IMR-90 (cell line): Measurements from ENCODE around the gene MBL2. TPM values are rescaled to one million over a fixed set of nuclear protein-coding genes. Genes with fewer than 3 reads are reported as not detected.

Experiments used
- ATAC-seq: fragments of 200-7000 bp; cut with Tn5 transposase; 2 replicates; pipeline ENCODE4 v1.9.1; 2020; ENCODE audit warnings: low read depth, mild to moderate bottlenecking, moderate library complexity
- BruUV-seq: library from RNA; stranded (reverse); fragments of 400-500 nt; replicated peaks from 2 replicates; lab custom pipeline; 2021; lab: Mats Ljungman, UMichigan
- CTCF ChIA-PET: fragments of 300-600 bp; formaldehyde crosslinking; extraction: SDS; loops from one replicate; lab custom pipeline; 2021; ENCODE audit warnings: antibody characterized with exemption; lab: Yijun Ruan, JAX
- POLR2A ChIA-PET: fragments of 300-600 bp; sonication (Branson Sonifier 250); formaldehyde crosslinking; loops from one replicate; lab custom pipeline; 2022; ENCODE audit warnings: antibody characterized with exemption; ENCODE audit not compliant: unreplicated experiment; lab: Charles Lee
- DNase-seq: peaks from one replicate; pipeline ENCODE4 v3.0.0; 2013
- H2AFZ ChIP-seq: replicated peaks from 2 replicates; pipeline ENCODE3; 2013; ENCODE audit warnings: low read length, mild to moderate bottlenecking; ENCODE audit not compliant: poor library complexity
- H2AK5ac ChIP-seq: 2 replicates; pipeline ENCODE4 v1.6.1; 2013; ENCODE audit warnings: low read depth, low read length, inconsistent platforms
- H2AK9ac ChIP-seq: replicated peaks from 2 replicates; pipeline ENCODE3; 2013; ENCODE audit warnings: mild to moderate bottlenecking, low read depth, low read length, moderate library complexity; ENCODE audit not compliant: poor library complexity
- H2BK120ac ChIP-seq: 2 replicates; pipeline ENCODE4 v1.6.1; 2013; ENCODE audit warnings: low read depth, low read length, inconsistent platforms
- H2BK15ac ChIP-seq: 3 replicates; pipeline ENCODE4 v1.6.1; 2013; ENCODE audit warnings: low read depth, low read length, inconsistent platforms
- H2BK20ac ChIP-seq: 2 replicates; pipeline ENCODE4 v1.6.1; 2013; ENCODE audit warnings: low read depth, mild to moderate bottlenecking, inconsistent platforms, low read length, moderate library complexity
- H2BK5ac ChIP-seq: 2 replicates; pipeline ENCODE4 v1.6.1; 2013; ENCODE audit warnings: mild to moderate bottlenecking, low read depth, low read length, inconsistent platforms; ENCODE audit not compliant: poor library complexity, severe bottlenecking
- H3K14ac ChIP-seq: replicated peaks from 2 replicates; pipeline ENCODE4 v1.6.1; 2013; ENCODE audit warnings: low read depth, low read length, inconsistent platforms
- H3K18ac ChIP-seq: 2 replicates; pipeline ENCODE4 v1.6.1; 2013; ENCODE audit warnings: low read depth, low read length, control low read depth
- H3K23ac ChIP-seq: 2 replicates; pipeline ENCODE4 v1.6.1; 2013; ENCODE audit warnings: low read depth, low read length, inconsistent platforms
- H3K27ac ChIP-seq: 2 replicates; pipeline ENCODE4 v1.5.1; 2013; ENCODE audit warnings: mild to moderate bottlenecking, control low read depth, low read length; ENCODE audit not compliant: insufficient read depth
- H3K27me3 ChIP-seq: 2 replicates; pipeline ENCODE4 v1.6.1; 2013; ENCODE audit warnings: low read length; ENCODE audit not compliant: control insufficient read depth, insufficient read depth
- H3K36me3 ChIP-seq: 2 replicates; pipeline ENCODE4 v1.6.1; 2013; ENCODE audit warnings: low read length, mixed read lengths; ENCODE audit not compliant: control insufficient read depth, insufficient read depth
- H3K4ac ChIP-seq: 2 replicates; pipeline ENCODE4 v1.6.1; 2013; ENCODE audit warnings: low read depth, low read length, inconsistent platforms
- H3K4me1 ChIP-seq: 2 replicates; pipeline ENCODE4 v1.6.1; 2013; ENCODE audit warnings: low read length, mixed read lengths; ENCODE audit not compliant: control insufficient read depth, insufficient read depth
- H3K4me2 ChIP-seq: 2 replicates; pipeline ENCODE4 v1.6.1; 2013; ENCODE audit warnings: low read depth, mild to moderate bottlenecking, control low read depth, low read length, moderate library complexity
- H3K4me3 ChIP-seq: 2 replicates; pipeline ENCODE4 v1.5.1; 2013; ENCODE audit warnings: low read depth, mild to moderate bottlenecking, control low read depth, low read length, moderate library complexity; ENCODE audit not compliant: insufficient read depth
- H3K56ac ChIP-seq: 2 replicates; pipeline ENCODE4 v1.6.1; 2013; ENCODE audit warnings: low read length, inconsistent platforms; ENCODE audit not compliant: insufficient read depth; ENCODE audit errors: extremely low read depth
- H3K79me1 ChIP-seq, 2 experiments: 2 replicates each; pipeline ENCODE4 v1.6.1; 2013; ENCODE audit warnings: low read length in 2 of 2, inconsistent platforms in 1 of 2, low read depth in 1 of 2
- H3K9ac ChIP-seq: 2 replicates; pipeline ENCODE4 v1.6.1; 2013; ENCODE audit warnings: low read depth, low read length, control low read depth
- H3K9me1 ChIP-seq: 2 replicates; pipeline ENCODE4 v1.6.1; 2013; ENCODE audit warnings: low read length, inconsistent platforms; ENCODE audit not compliant: insufficient read depth
- H3K9me3 ChIP-seq: 2 replicates; pipeline ENCODE4 v1.6.1; 2013; ENCODE audit warnings: low read length; ENCODE audit not compliant: control insufficient read depth, insufficient read depth
- H4K20me1 ChIP-seq: 2 replicates; pipeline ENCODE4 v1.6.1; 2013; ENCODE audit warnings: low read length, inconsistent platforms; ENCODE audit not compliant: insufficient read depth
- H4K5ac ChIP-seq: 2 replicates; pipeline ENCODE4 v1.6.1; 2013; ENCODE audit warnings: mild to moderate bottlenecking, low read depth, low read length, control low read depth
- H4K8ac ChIP-seq, 2 experiments: 2 replicates each; pipeline ENCODE4 v1.6.1; 2013; ENCODE audit warnings: low read depth in 2 of 2, low read length in 2 of 2, control low read depth in 1 of 2, inconsistent platforms in 1 of 2
- H4K91ac ChIP-seq: 2 replicates; pipeline ENCODE4 v1.6.1; 2013; ENCODE audit warnings: low read depth, low read length, inconsistent platforms; ENCODE audit not compliant: insufficient read depth
- CHD1 ChIP-seq: IDR thresholded peaks from 2 replicates; pipeline ENCODE4 v1.6.1; 2012; ENCODE audit warnings: low read depth, low read length, improper control_type of control experiment
- WGBS, 2 experiments: methylation state at CpG; one replicate each; pipeline versions ENCODE4 v1.1.5 to v1.1.7; 2013; ENCODE audit warnings: missing lambda C conversion rate in 2 of 2; ENCODE audit not compliant: insufficient read length in 1 of 2; ENCODE audit errors: extremely low coverage in 2 of 2; 5-methylcytosine and 5-hydroxymethylcytosine counted together
- dilution Hi-C: fragments of 300-500 bp; cut with HindIII; formaldehyde crosslinking; loops from one replicate; pipeline ENCODE4 v1.14.3; 2018; ENCODE audit warnings: low sequenced_read_pairs; ENCODE audit not compliant: unreplicated experiment
- in situ Hi-C: fragments of 300-500 bp; cut with MboI; formaldehyde crosslinking; loops from 3 replicates; pipeline ENCODE4 v1.14.3; 2019; ENCODE audit warnings: low sequenced_read_pairs, inconsistent platforms, mixed read lengths
- intact Hi-C: fragments of 100-400 bp; cut with micrococcal nuclease; formaldehyde crosslinking; loops from 2 replicates; pipeline ENCODE4 v1.10.0; 2022
- polyA plus RNA-seq, 3 experiments: library from polyadenylated mRNA; depleted of rRNA; stranded (reverse); fragments of >200 nt; gene quantifications; 2 replicates each; pipeline ENCODE4 v1.2.3, GENCODE V29; 2012; ENCODE audit warnings: low replicate concordance in 1 of 3
- total RNA-seq: library from RNA; depleted of rRNA; stranded (reverse); fragments of >200 nt; gene quantifications from 2 replicates; pipeline ENCODE4 v1.2.3, GENCODE V29; 2012
- TF ChIP-seq, protein P1 (sequence below): conservative IDR thresholded peaks from 2 replicates; pipeline ENCODE4 v1.5.1; 2012; ENCODE audit warnings: mild to moderate bottlenecking, low read depth, low read length, improper control_type of control experiment
- TF ChIP-seq, protein P2 (sequence below): fragments of 150-350 bp; IDR thresholded peaks from 2 replicates; pipeline ENCODE4 v1.6.1; 2016; ENCODE audit warnings: low read depth, mild to moderate bottlenecking, low read length, moderate library complexity, borderline replicate concordance

MBL2 gene
- total and polyA plus RNA-seq, 2 of the 4 experiments (the other 2 are of a cell fraction), result not detected

DNA sequence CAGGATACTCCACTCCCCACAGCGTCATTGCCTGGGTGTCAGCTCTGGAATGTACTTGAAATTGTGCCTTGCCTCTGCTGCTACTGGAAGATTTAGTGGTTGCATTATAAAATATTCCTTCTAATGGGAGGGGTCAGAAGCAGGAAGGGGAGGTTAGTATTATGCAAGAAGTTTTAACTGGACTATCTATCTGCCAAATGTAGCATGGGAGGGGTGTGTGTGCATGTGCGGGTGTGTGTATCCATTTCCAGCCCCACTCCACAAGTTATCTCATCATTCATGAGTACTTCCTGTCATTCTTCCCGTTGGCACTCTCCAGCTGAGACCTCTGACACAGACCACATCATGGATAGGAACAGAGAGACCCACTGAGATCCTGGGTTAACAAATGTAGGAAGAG, 13.4 kb downstream of the MBL2 start:
- Histone ChIP-seq H4K20me1 (no peaks in the 10 kb centered on the region), H4K5ac (no peak overlapping the region), H3K9me3 (no peaks in the 10 kb centered on the region), H3K27ac (no peak overlapping the region), H3K27me3 (no peaks in the 10 kb centered on the region; the same call in none of the 2 replicates), H3K4ac (no peak overlapping the region), H3K9me1 (no peaks in the 10 kb centered on the region), H3K9ac (no peak overlapping the region), H3K36me3 (no peaks in the 10 kb centered on the region), H4K8ac (no peak overlapping the region), H3K18ac (no peak overlapping the region), H2AK5ac (no peak overlapping the region), H3K4me2 (no peak overlapping the region), H2AFZ (no peak overlapping the region), H2BK120ac (no peak overlapping the region), H3K56ac (no peak overlapping the region), H3K4me3 (no peak overlapping the region), H3K23ac (no peak overlapping the region), H3K79me1 (no peaks in the 10 kb centered on the region), H2BK5ac (no peak overlapping the region), H3K14ac (no peak overlapping the region), H3K4me1 (peaks cover 3% of the 10 kb centered on the region; the same call in 1 of the 2 replicates), H2BK20ac (no peak overlapping the region), H2AK9ac (no peak overlapping the region), H2BK15ac (no peak overlapping the region), H4K91ac (no peak overlapping the region)
- WGBS, 2 experiments, result no CpG with 5 or more reads among the region's 3 CpGs
- ChIA-PET CTCF (interaction anchor here (1.1 kb wide), 1 partner anchor 10 kb away, joined by 3 read pairs; no protein-coding TSS in a partner anchor), POLR2A (no interaction called here)
- no peak for TF ChIP-seq CHD1
- TF ChIP-seq, protein P1, sequence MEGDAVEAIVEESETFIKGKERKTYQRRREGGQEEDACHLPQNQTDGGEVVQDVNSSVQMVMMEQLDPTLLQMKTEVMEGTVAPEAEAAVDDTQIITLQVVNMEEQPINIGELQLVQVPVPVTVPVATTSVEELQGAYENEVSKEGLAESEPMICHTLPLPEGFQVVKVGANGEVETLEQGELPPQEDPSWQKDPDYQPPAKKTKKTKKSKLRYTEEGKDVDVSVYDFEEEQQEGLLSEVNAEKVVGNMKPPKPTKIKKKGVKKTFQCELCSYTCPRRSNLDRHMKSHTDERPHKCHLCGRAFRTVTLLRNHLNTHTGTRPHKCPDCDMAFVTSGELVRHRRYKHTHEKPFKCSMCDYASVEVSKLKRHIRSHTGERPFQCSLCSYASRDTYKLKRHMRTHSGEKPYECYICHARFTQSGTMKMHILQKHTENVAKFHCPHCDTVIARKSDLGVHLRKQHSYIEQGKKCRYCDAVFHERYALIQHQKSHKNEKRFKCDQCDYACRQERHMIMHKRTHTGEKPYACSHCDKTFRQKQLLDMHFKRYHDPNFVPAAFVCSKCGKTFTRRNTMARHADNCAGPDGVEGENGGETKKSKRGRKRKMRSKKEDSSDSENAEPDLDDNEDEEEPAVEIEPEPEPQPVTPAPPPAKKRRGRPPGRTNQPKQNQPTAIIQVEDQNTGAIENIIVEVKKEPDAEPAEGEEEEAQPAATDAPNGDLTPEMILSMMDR, result no peak
- TF ChIP-seq, protein P2, sequence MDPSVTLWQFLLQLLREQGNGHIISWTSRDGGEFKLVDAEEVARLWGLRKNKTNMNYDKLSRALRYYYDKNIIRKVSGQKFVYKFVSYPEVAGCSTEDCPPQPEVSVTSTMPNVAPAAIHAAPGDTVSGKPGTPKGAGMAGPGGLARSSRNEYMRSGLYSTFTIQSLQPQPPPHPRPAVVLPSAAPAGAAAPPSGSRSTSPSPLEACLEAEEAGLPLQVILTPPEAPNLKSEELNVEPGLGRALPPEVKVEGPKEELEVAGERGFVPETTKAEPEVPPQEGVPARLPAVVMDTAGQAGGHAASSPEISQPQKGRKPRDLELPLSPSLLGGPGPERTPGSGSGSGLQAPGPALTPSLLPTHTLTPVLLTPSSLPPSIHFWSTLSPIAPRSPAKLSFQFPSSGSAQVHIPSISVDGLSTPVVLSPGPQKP, result no peak
- no TSS peak for BruUV-seq
- DNase-seq (no peak), ATAC-seq (no peak)
- intact Hi-C loops, result no loop called here
- in situ Hi-C loops, result no loop called here
- dilution Hi-C loops, result no loop called here
